GM23248 (cell line): ENCODE data around the gene ZDHHC13. TPM values are rescaled to one million over a fixed set of nuclear protein-coding genes. Genes with fewer than 3 reads are reported as not detected.

Experiments
- DNase-seq: peaks from one replicate; pipeline ENCODE4 v3.0.0-alpha.2; 2015
- H2AFZ ChIP-seq: fragments of 200-600 bp; sonication (generic); 2 replicates; pipeline ENCODE4 v1.6.1; 2016; ENCODE audit warnings: antibody characterized with exemption
- H3F3A ChIP-seq: fragments of 200-600 bp; sonication (generic); 2 replicates; pipeline ENCODE4 v1.6.1; 2016; ENCODE audit warnings: mild to moderate bottlenecking, antibody characterized with exemption, mixed run types; ENCODE audit not compliant: insufficient read depth
- H3K27ac ChIP-seq: fragments of 200-600 bp; sonication (generic); 2 replicates; pipeline ENCODE4 v1.5.1; 2016; ENCODE audit warnings: mild to moderate bottlenecking
- H3K27me3 ChIP-seq: fragments of 200-600 bp; sonication (generic); replicated peaks from 2 replicates; pipeline ENCODE4 v1.6.1; 2016; ENCODE audit warnings: mild to moderate bottlenecking; ENCODE audit not compliant: insufficient read depth
- H3K36me3 ChIP-seq: fragments of 200-600 bp; sonication (generic); 2 replicates; pipeline ENCODE4 v1.6.1; 2016; ENCODE audit warnings: low read depth, mild to moderate bottlenecking
- H3K4me1 ChIP-seq: fragments of 200-600 bp; sonication (generic); 2 replicates; pipeline ENCODE4 v1.6.1; 2016; ENCODE audit warnings: mild to moderate bottlenecking; ENCODE audit not compliant: insufficient read depth
- H3K4me2 ChIP-seq: fragments of 200-600 bp; sonication (generic); one replicate; pipeline ENCODE4 v1.6.1; 2016; ENCODE audit warnings: mild to moderate bottlenecking; ENCODE audit not compliant: unreplicated experiment
- H3K4me3 ChIP-seq: fragments of 200-600 bp; sonication (generic); 2 replicates; pipeline ENCODE4 v1.5.1; 2016; ENCODE audit warnings: mild to moderate bottlenecking
- H3K79me2 ChIP-seq: fragments of 200-600 bp; sonication (generic); 2 replicates; pipeline ENCODE4 v1.6.1; 2016; ENCODE audit warnings: mild to moderate bottlenecking; ENCODE audit not compliant: insufficient read depth
- H3K9ac ChIP-seq: fragments of 200-600 bp; sonication (generic); 2 replicates; pipeline ENCODE4 v1.6.1; 2016; ENCODE audit warnings: mild to moderate bottlenecking
- H3K9me2 ChIP-seq: fragments of 200-600 bp; sonication (generic); 2 replicates; pipeline ENCODE4 v1.6.1; 2016; ENCODE audit warnings: mixed run types, mild to moderate bottlenecking, moderate library complexity; ENCODE audit not compliant: insufficient read depth
- H3K9me3 ChIP-seq: fragments of 200-600 bp; sonication (generic); one replicate; pipeline ENCODE4 v1.6.1; 2017; ENCODE audit warnings: low read depth
- H4K20me1 ChIP-seq: fragments of 200-600 bp; sonication (generic); 2 replicates; pipeline ENCODE4 v1.6.0; 2016; ENCODE audit not compliant: insufficient read depth
- EZH2 ChIP-seq: fragments of 200-600 bp; sonication (generic); IDR thresholded peaks from 2 replicates; pipeline ENCODE4 v1.6.1; 2018; ENCODE audit warnings: antibody characterized with exemption, mild to moderate bottlenecking; ENCODE audit not compliant: insufficient read depth, poor library complexity, severe bottlenecking
- EZH2phosphoT487 ChIP-seq: fragments of 200-600 bp; sonication (generic); IDR thresholded peaks from 2 replicates; pipeline ENCODE4 v1.6.1; 2018; ENCODE audit warnings: antibody characterized with exemption, moderate library complexity, mild to moderate bottlenecking, low read depth; ENCODE audit not compliant: insufficient read depth
- WGBS, 2 experiments: methylation state at CpG; one replicate each; pipeline ENCODE4 v1.1.6; 2015 to 2017; ENCODE audit warnings: low lambda C conversion rate in 2 of 2, low coverage in 1 of 2; ENCODE audit errors: missing lambda C conversion rate in 2 of 2; 5-methylcytosine and 5-hydroxymethylcytosine counted together
- in situ Hi-C: fragments of 300-500 bp; cut with MboI; formaldehyde crosslinking; loops from 2 replicates; pipeline ENCODE4 v1.15.0; 2020
- polyA plus RNA-seq: library from polyadenylated mRNA; unstranded; fragments of >200 nt; fragmentation: Nextera tagmentation; extraction: Ambion mirVana; gene quantifications from 2 replicates; pipeline ENCODE4 v1.2.1, GENCODE V29; 2016
- total RNA-seq: library from RNA; depleted of rRNA; stranded (reverse); fragments of >200 nt; shearing (Covaris generic); gene quantifications from 2 replicates; pipeline ENCODE4 v1.2.3, GENCODE V29; 2014

Gene ZDHHC13
- total and polyA plus RNA-seq, 2 experiments from 2014 or later = 10.9 to 12.5 TPM

DNA sequence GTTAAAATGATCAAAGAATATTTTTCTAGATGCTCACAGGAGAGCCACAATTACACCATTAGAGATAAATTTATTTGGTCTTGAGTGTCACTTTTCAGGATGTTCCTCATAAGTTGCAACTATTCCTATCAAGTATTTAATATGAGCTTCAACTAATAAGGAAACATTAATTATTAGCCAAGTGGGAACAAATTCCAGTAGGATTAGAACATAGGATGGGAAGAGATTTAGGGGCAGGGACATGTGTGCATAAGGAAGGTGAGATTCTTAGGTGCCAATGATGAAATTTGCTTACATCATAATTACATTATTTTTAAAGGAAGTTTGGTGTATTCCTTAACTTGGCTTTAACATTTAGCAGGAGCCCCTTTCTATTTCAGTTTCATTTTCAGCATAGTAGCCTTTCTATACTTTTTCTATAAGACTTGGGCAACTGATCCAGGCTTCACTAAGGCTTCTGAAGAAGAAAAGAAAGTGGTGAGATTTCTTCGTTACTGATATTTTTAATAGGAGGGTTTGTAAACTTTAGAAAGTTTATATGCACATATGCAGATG is 46.1 kb downstream of the ZDHHC13 start:
- in situ Hi-C loops = no loop called here
- H3K4me3 ChIP-seq = no peak overlapping the region
- DNase-seq = no peak
- no peak overlapping the region for H3K9ac ChIP-seq
- H3K4me1 ChIP-seq = no peaks in the 10 kb centered on the region
- no peak overlapping the region for H3K27ac ChIP-seq
- WGBS, 2 experiments = 100% methylated on average over 1 of the region's 1 CpG
- no peaks in the 10 kb centered on the region for H3K79me2 ChIP-seq
- no peaks in the 10 kb centered on the region for H3K9me2 ChIP-seq
- H3K9me3 ChIP-seq = no peaks in the 10 kb centered on the region
- no peaks in the 10 kb centered on the region for H4K20me1 ChIP-seq
- H3K27me3 ChIP-seq = no peaks in the 10 kb centered on the region
- TF ChIP-seq EZH2 (no peak), EZH2phosphoT487 (no peak)
- H3F3A ChIP-seq = no peaks in the 10 kb centered on the region
- no peak overlapping the region for H3K4me2 ChIP-seq
- peaks cover 23% of the 10 kb centered on the region; the same call in 1 of the 2 replicates for H3K36me3 ChIP-seq
- H2AFZ ChIP-seq = no peak overlapping the region

DNA sequence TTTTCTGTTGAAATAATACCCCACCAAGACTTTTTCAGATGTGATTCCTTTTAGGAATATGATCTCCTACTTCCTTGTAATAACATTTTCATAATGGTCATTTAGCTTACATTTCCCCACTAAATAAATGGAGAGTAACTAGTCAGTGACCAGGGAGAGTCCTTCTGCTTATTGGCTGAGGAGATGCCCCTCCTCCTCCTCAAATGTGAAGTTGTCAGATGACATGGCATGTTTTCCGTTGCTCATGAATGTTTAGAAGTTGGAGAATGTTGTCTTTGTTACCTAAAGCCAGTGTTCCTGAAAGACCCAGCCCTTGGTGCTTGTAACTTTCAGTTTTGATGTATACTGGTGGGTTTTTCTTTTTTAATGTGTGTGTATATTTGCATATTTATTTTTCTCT is 46.6 kb downstream of the ZDHHC13 start:
- Histone ChIP-seq H3K9me3 (no peaks in the 10 kb centered on the region), H3K9ac (no peak overlapping the region), H3K4me2 (no peak overlapping the region), H3K79me2 (no peaks in the 10 kb centered on the region), H3K36me3 (peaks cover 24% of the 10 kb centered on the region; the same call in 1 of the 2 replicates), H3K27ac (no peak overlapping the region), H2AFZ (no peak overlapping the region), H3K4me1 (no peaks in the 10 kb centered on the region), H4K20me1 (no peaks in the 10 kb centered on the region), H3F3A (no peaks in the 10 kb centered on the region), H3K4me3 (no peak overlapping the region), H3K27me3 (no peaks in the 10 kb centered on the region), H3K9me2 (no peaks in the 10 kb centered on the region)
- in situ Hi-C loops = no loop called here
- TF ChIP-seq EZH2 (no peak), EZH2phosphoT487 (no peak)
- no peak for DNase-seq
- WGBS, 2 experiments = 100% methylated on average over 1 of the region's 1 CpG

DNA sequence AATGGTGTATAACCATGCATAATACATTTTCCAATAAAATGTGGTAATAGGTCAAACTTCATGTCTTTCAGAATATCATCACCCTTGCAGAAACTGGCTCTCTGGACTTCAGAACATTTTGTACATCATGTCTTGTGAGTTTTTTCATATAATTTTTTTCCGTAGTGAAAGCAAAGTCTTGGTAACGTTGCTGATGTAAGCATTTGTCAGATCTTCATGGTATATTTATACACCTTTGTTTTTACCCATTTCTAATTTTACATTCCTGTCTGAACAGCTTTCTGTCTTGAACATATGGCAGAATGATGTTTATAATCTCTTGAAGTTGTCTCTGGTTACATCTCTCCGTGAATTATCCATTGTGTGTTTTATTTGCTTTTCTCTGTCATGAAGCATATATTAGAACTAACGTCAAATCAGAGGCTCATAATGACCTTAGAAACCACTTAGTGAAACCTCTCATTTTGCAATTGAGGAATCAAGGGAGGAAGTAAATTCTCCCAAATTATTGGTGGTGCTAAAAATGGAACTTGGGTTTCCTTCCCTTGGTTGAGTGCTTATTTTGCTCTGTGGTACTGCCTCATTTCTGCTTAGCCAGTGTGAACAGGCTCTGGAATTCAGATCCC is 47.4 kb downstream of the ZDHHC13 start:
- Histone ChIP-seq H3K79me2 (no peaks in the 10 kb centered on the region), H3K27ac (no peak overlapping the region), H2AFZ (no peak overlapping the region), H3K27me3 (no peaks in the 10 kb centered on the region), H4K20me1 (no peaks in the 10 kb centered on the region), H3K9me2 (no peaks in the 10 kb centered on the region), H3K4me3 (no peak overlapping the region), H3F3A (no peaks in the 10 kb centered on the region), H3K4me1 (no peaks in the 10 kb centered on the region), H3K9ac (no peak overlapping the region), H3K4me2 (no peak overlapping the region), H3K36me3 (peaks cover 24% of the 10 kb centered on the region; the same call in 1 of the 2 replicates), H3K9me3 (no peaks in the 10 kb centered on the region)
- TF ChIP-seq EZH2 (no peak), EZH2phosphoT487 (no peak)
- DNase-seq = no peak
- 87 to 90% methylated on average over 4 of the region's 4 CpGs for WGBS, 2 experiments
- in situ Hi-C loops = no loop called here

DNA sequence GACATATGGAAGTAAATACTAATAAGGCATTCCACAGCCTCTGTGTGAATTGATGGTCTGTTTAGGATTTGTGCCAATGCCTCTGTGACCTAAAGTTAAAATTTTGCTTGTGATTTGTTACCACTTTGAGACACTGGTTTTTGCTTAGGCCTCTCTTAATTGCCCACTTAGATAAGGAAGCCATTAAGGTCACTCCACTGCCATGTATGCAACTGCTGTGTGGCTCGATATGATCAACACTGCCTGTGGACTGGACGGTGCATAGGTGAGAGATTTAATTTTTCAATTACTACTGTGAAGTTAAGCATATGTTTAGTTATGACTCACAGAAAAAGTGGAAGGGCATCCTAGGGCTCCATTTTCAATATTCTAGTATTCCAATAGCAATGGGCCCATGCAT is 47.9 kb downstream of the ZDHHC13 start:
- H3K27ac ChIP-seq = no peak overlapping the region

More for the DNA sequence above, 47.9 kb downstream of the ZDHHC13 start:
- DNase-seq = no peak
- Histone ChIP-seq H3K27me3 (no peaks in the 10 kb centered on the region), H3K4me3 (no peak overlapping the region), H3F3A (no peaks in the 10 kb centered on the region), H3K36me3 (0 out of 2 replicates have a peak, but pooled peaks cover 21% of the 10 kb centered on the region), H3K9me2 (no peaks in the 10 kb centered on the region), H3K9ac (no peak overlapping the region), H3K4me1 (no peaks in the 10 kb centered on the region), H4K20me1 (no peaks in the 10 kb centered on the region), H3K79me2 (no peaks in the 10 kb centered on the region), H2AFZ (no peak overlapping the region), H3K9me3 (no peaks in the 10 kb centered on the region), H3K4me2 (no peak overlapping the region)
- 94 to 100% methylated on average over 2 of the region's 2 CpGs for WGBS, 2 experiments
- TF ChIP-seq EZH2phosphoT487 (no peak), EZH2 (no peak)
- in situ Hi-C loops = no loop called here
